ENCODE results near the gene LUC7L3. TPM values are rescaled to one million over a fixed set of nuclear protein-coding genes. Genes with fewer than 3 reads are reported as not detected.
"Not testable (repeated sequence)": the region's sequence is repeated elsewhere in the genome, so short reads cannot be mapped to it uniquely, and the experiment has no call there.

LUC7L3 gene
- total RNA-seq, 1 experiment from 2014 or later = 155 TPM

DNA sequence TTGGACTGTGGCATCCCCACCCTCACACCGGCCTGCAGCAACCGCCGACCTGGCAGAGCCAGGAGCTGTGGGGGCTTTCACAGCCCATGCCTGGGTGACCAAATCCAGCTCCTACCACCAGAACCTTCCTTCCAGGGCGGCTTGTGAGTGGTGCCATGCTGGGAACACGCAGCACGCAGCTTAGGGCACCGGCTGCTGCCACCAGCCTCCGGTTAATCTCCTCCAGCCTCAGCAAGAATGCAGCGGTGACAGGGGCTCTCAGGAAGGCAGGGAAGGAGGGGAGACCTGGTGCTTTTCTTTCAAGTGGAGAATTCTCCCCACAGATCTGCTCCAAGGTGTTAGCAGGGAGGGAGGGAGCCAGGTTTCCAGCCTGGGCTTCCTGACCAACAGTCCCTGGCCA, 80.2 kb downstream of the LUC7L3 start:
- BruUV-seq (replicated peaks) = no TSS peak
- DNase-seq = no peak
- no peaks in the 10 kb centered on the region for H3K36me3 Mint-ChIP-seq (ENCODE audit: insufficient read depth, unreplicated experiment)
- CTCF ChIA-PET = no interaction called here
- H3K27me3 Mint-ChIP-seq (ENCODE audit: unreplicated experiment) = peaks cover 24% of the 10 kb centered on the region
- no peak overlapping the region for H3K4me3 Mint-ChIP-seq (ENCODE audit: low read depth, unreplicated experiment)
- no peaks in the 10 kb centered on the region for H3K9me3 Mint-ChIP-seq (ENCODE audit: low read depth, unreplicated experiment)
- no peak overlapping the region for H3K27ac Mint-ChIP-seq (ENCODE audit: unreplicated experiment)
- intact Hi-C loops (cut with micrococcal nuclease; ENCODE audit: unreplicated experiment) = no loop called here
- TF ChIP-seq, protein P1, sequence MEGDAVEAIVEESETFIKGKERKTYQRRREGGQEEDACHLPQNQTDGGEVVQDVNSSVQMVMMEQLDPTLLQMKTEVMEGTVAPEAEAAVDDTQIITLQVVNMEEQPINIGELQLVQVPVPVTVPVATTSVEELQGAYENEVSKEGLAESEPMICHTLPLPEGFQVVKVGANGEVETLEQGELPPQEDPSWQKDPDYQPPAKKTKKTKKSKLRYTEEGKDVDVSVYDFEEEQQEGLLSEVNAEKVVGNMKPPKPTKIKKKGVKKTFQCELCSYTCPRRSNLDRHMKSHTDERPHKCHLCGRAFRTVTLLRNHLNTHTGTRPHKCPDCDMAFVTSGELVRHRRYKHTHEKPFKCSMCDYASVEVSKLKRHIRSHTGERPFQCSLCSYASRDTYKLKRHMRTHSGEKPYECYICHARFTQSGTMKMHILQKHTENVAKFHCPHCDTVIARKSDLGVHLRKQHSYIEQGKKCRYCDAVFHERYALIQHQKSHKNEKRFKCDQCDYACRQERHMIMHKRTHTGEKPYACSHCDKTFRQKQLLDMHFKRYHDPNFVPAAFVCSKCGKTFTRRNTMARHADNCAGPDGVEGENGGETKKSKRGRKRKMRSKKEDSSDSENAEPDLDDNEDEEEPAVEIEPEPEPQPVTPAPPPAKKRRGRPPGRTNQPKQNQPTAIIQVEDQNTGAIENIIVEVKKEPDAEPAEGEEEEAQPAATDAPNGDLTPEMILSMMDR (IDR thresholded peaks at IDR 0.05; ENCODE audit: unreplicated experiment) = no peak
- H3K4me1 Mint-ChIP-seq (ENCODE audit: low read depth, unreplicated experiment) = no peaks in the 10 kb centered on the region

DNA sequence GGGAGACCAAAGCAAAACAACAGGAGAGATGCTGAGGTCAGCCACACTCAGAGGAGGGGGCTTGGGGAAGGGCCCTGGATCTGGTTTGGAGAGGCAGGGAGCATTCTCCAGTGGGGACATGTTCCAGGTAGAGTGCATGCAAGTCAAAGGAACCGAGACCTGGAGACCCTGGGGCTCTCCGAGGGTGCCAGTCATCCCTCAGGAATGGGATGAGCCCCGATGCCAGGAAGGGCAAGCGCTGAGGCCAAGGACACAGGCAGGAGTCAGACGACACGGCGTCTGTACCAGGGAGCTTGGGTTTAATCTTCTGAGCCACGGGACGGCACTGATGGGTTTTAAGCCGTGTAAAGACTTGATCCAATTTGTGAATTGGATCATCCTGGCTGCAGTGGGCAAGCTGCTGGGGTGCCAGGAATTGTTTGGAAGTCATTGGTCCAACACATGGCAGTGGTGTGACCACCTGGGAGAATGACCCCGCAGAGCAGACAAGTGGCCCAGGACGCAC, 80.8 kb downstream of the LUC7L3 start:
- H3K27ac Mint-ChIP-seq (ENCODE audit: unreplicated experiment) = no peak overlapping the region
- DNase-seq = no peak
- no peak overlapping the region for H3K4me3 Mint-ChIP-seq (ENCODE audit: low read depth, unreplicated experiment)
- no peaks in the 10 kb centered on the region for H3K36me3 Mint-ChIP-seq (ENCODE audit: insufficient read depth, unreplicated experiment)
- CTCF ChIA-PET = interaction anchor here (0.7 to 1.2 kb wide), 2 partner anchors 17 to 997 kb away, joined by 4 read pairs; no protein-coding TSS in a partner anchor
- H3K27me3 Mint-ChIP-seq (ENCODE audit: unreplicated experiment) = peaks cover 24% of the 10 kb centered on the region
- H3K9me3 Mint-ChIP-seq (ENCODE audit: low read depth, unreplicated experiment) = no peaks in the 10 kb centered on the region
- intact Hi-C loops (cut with micrococcal nuclease; ENCODE audit: unreplicated experiment) = no loop called here
- no peaks in the 10 kb centered on the region for H3K4me1 Mint-ChIP-seq (ENCODE audit: low read depth, unreplicated experiment)
- TF ChIP-seq, protein P1 (IDR thresholded peaks at IDR 0.05; ENCODE audit: unreplicated experiment) = no peak
- BruUV-seq (replicated peaks) = no TSS peak

DNA sequence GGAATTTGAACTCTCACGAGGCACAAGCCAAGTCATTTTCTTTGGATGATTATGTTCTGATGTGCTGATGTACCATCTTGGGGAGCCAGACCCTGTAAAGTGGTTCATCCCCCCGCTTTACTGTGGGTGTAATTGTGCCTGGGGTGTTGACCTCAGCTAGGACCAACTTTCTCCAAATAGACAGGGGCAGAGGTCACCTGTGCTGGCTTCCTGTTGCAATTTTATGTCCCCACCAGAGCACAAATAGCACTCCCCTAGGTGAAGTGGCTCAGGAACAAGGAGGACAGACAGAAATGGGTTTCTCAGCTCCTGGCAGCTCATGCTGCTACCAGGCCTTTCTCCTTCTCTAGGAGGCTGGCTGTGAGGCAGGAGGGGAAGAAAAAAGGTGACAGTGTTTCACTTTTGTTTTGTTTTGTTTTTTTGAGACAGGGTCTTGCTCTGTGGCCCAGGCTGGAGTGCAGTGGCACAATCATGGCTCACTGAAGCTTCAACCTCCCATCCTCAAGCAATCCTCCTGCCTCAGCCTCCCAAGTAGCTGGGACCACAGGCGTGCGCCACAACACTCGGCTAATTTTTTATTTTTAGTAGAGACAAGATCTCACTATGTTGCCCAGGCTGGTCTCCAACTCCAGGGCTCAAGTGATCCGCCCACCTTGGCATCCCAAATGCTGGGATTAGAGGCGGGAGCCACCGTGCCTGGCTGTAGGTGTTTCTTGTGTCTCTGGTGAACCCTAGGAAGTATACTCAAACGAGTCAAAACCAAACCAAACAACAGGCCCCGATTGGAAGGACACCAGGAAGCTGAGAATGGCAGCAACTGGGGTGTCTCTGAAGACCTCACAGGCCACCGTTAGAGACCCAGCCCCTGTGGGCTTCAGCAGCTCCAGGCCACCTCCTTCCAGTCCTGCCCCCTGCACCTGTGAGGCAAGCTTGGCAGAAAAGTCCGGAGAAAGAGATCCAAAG, 83.5 kb downstream of the LUC7L3 start:
- intact Hi-C loops (cut with micrococcal nuclease; ENCODE audit: unreplicated experiment) = no loop called here
- H3K27ac Mint-ChIP-seq (ENCODE audit: unreplicated experiment) = no peak overlapping the region
- CTCF ChIA-PET = interaction anchor here (1.2 kb wide), 1 partner anchor 20 kb away, joined by 4 read pairs; no protein-coding TSS in a partner anchor

DNA sequence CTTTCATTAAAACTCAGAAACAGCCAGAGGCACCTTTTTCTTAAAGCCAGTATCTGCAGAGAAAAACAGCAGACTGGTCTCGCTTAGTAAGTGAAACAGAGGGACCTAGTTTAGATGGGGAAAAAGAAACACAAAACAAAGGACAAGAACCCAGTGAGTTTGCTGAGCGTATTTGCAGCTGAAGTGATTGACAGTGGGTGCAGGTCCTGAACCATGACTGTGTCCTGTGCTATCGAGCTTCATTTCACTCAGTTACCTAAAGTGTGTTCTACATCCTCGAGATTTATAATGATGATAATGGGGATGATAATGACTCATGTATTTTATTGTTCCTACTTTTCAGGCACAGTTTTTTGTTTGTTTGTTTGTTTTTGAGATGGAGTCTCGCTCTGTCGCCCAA, 84.3 kb downstream of the LUC7L3 start:
- no peak overlapping the region for H3K27ac Mint-ChIP-seq (ENCODE audit: unreplicated experiment)
- H3K27me3 Mint-ChIP-seq (ENCODE audit: unreplicated experiment) = peaks cover 24% of the 10 kb centered on the region
- TF ChIP-seq, protein P1 (IDR thresholded peaks at IDR 0.05; ENCODE audit: unreplicated experiment) = no peak
- intact Hi-C loops (cut with micrococcal nuclease; ENCODE audit: unreplicated experiment) = no loop called here
- DNase-seq = no peak
- no peak overlapping the region for H3K4me3 Mint-ChIP-seq (ENCODE audit: low read depth, unreplicated experiment)
- no peaks in the 10 kb centered on the region for H3K4me1 Mint-ChIP-seq (ENCODE audit: low read depth, unreplicated experiment)
- H3K9me3 Mint-ChIP-seq (ENCODE audit: low read depth, unreplicated experiment) = no peaks in the 10 kb centered on the region
- CTCF ChIA-PET = interaction anchor here (1.2 kb wide), 1 partner anchor 21 kb away, joined by 4 read pairs; no protein-coding TSS in a partner anchor
- BruUV-seq (replicated peaks) = no TSS peak
- no peaks in the 10 kb centered on the region for H3K36me3 Mint-ChIP-seq (ENCODE audit: insufficient read depth, unreplicated experiment)

More for the DNA sequence above, 83.5 kb downstream of the LUC7L3 start:
- H3K9me3 Mint-ChIP-seq (ENCODE audit: low read depth, unreplicated experiment) = no peaks in the 10 kb centered on the region
- no peak for DNase-seq
- no TSS peak for BruUV-seq (replicated peaks)
- peaks cover 24% of the 10 kb centered on the region for H3K27me3 Mint-ChIP-seq (ENCODE audit: unreplicated experiment)
- H3K36me3 Mint-ChIP-seq (ENCODE audit: insufficient read depth, unreplicated experiment) = no peaks in the 10 kb centered on the region
- H3K4me3 Mint-ChIP-seq (ENCODE audit: low read depth, unreplicated experiment) = no peak overlapping the region
- no peaks in the 10 kb centered on the region for H3K4me1 Mint-ChIP-seq (ENCODE audit: low read depth, unreplicated experiment)
- TF ChIP-seq, protein P1 (IDR thresholded peaks at IDR 0.05; ENCODE audit: unreplicated experiment) = no peak

GRCh38 chr17:50804749-50805475, 85.5 kb downstream of the LUC7L3 start:
- H3K36me3 Mint-ChIP-seq (ENCODE audit: insufficient read depth, unreplicated experiment); CTCF ChIA-PET; H3K9me3 Mint-ChIP-seq (ENCODE audit: low read depth, unreplicated experiment); intact Hi-C loops (cut with micrococcal nuclease; ENCODE audit: unreplicated experiment); DNase-seq; H3K27ac Mint-ChIP-seq (ENCODE audit: unreplicated experiment); H3K4me1 Mint-ChIP-seq (ENCODE audit: low read depth, unreplicated experiment); BruUV-seq (replicated peaks); H3K4me3 Mint-ChIP-seq (ENCODE audit: low read depth, unreplicated experiment): not testable (repeated sequence)
- peaks cover 15% of the 10 kb centered on the region for H3K27me3 Mint-ChIP-seq (ENCODE audit: unreplicated experiment)

All from Calu3 (cell line).